CD14-positive monocyte (primary cell): ENCODE measurements around the gene LRRN4. TPM values are rescaled to one million over a fixed set of nuclear protein-coding genes. Genes with fewer than 3 reads are reported as not detected.

ENCODE experiments used
- DNase-seq, 3 donors: peaks; one replicate each; pipeline ENCODE4 v3.0.0-alpha.2; 2011 to 2022
- H2AFZ ChIP-seq: 2 replicates; pipeline ENCODE4 v1.6.0; 2012; ENCODE audit warnings: mild to moderate bottlenecking, low read depth, low read length, inconsistent platforms; ENCODE audit not compliant: insufficient read depth, poor library complexity, severe bottlenecking
- H3K27ac ChIP-seq, 2 donors: 1 replicate in 1 of 2; 2 replicates in 1 of 2; pipeline ENCODE4 v1.5.1; 2012 to 2013; ENCODE audit warnings: low read length in 2 of 2, control low read depth in 1 of 2, inconsistent platforms in 1 of 2, low read depth in 1 of 2, mild to moderate bottlenecking in 1 of 2
- H3K27me3 ChIP-seq, 2 donors: one replicate each; pipeline versions ENCODE4 v1.6.0 to v1.6.1; 2011 to 2013; ENCODE audit warnings: low read length in 2 of 2; ENCODE audit not compliant: control insufficient read depth in 2 of 2, insufficient read depth in 2 of 2
- H3K36me3 ChIP-seq, 2 donors: replicated peaks in 1 of 2; 1 replicate in 1 of 2; 2 replicates in 1 of 2; pipeline versions ENCODE4 v1.5.1 to v1.6.1; 2012 to 2013; ENCODE audit warnings: low read length in 2 of 2, control low read depth in 1 of 2, inconsistent platforms in 1 of 2, mild to moderate bottlenecking in 1 of 2; ENCODE audit not compliant: insufficient read depth in 2 of 2, control insufficient read depth in 1 of 2
- H3K4me1 ChIP-seq, 2 donors: 1 replicate in 1 of 2; 2 replicates in 1 of 2; pipeline versions ENCODE4 v1.5.1 to v1.6.1; 2012 to 2013; ENCODE audit warnings: low read length in 2 of 2, control low read depth in 1 of 2, inconsistent platforms in 1 of 2, mild to moderate bottlenecking in 1 of 2, moderate library complexity in 1 of 2; ENCODE audit not compliant: insufficient read depth in 2 of 2, control insufficient read depth in 1 of 2
- H3K4me2 ChIP-seq: replicated peaks from 2 replicates; pipeline ENCODE3; 2012; ENCODE audit warnings: low read length, moderate library complexity, mild to moderate bottlenecking; ENCODE audit not compliant: poor library complexity, severe bottlenecking; ENCODE audit errors: extremely low read depth
- H3K4me3 ChIP-seq, 3 experiments: fragments of 200-600 bp in 1 of 3; sonication (generic) in 1 of 3; replicated peaks in 1 of 3; 1 replicate in 2 of 3; 2 replicates in 1 of 3; pipeline ENCODE4 v1.5.1; 2011 to 2013; ENCODE audit warnings: low read length in 3 of 3, mild to moderate bottlenecking in 3 of 3, control low read depth in 2 of 3, low read depth in 2 of 3, inconsistent platforms in 1 of 3, moderate library complexity in 1 of 3
- H3K79me2 ChIP-seq: 2 replicates; pipeline ENCODE4 v1.6.0; 2012; ENCODE audit warnings: mild to moderate bottlenecking, control low read depth, inconsistent platforms, low read length, moderate library complexity; ENCODE audit not compliant: insufficient read depth
- H3K9ac ChIP-seq: 2 replicates; pipeline ENCODE4 v1.6.0; 2017; ENCODE audit warnings: low read length, mild to moderate bottlenecking; ENCODE audit not compliant: insufficient read depth, poor library complexity, severe bottlenecking
- H3K9me3 ChIP-seq, 2 donors: replicated peaks in 1 of 2; 1 replicate in 1 of 2; 2 replicates in 1 of 2; pipeline versions ENCODE4 v1.5.1 to v1.6.1; 2012 to 2013; ENCODE audit warnings: low read length in 2 of 2, control low read depth in 1 of 2; ENCODE audit not compliant: control insufficient read depth in 1 of 2, insufficient read depth in 1 of 2
- H4K20me1 ChIP-seq: 2 replicates; pipeline ENCODE4 v1.6.0; 2012; ENCODE audit warnings: mild to moderate bottlenecking, low read length, control low read depth, moderate library complexity; ENCODE audit not compliant: insufficient read depth
- H3K27ac Mint-ChIP-seq, 7 donors: one replicate each; pipeline ENCODE4 v1.8.0; 2020; ENCODE audit warnings: mild to moderate bottlenecking in 7 of 7, mixed read lengths in 7 of 7, moderate library complexity in 6 of 7, inconsistent platforms in 2 of 7
- H3K27me3 Mint-ChIP-seq, 3 donors: one replicate each; pipeline ENCODE4 v1.8.0; 2021 to 2022; ENCODE audit warnings: low read depth in 3 of 3, mild to moderate bottlenecking in 3 of 3, mixed read lengths in 3 of 3, moderate library complexity in 3 of 3, inconsistent platforms in 1 of 3
- H3K36me3 Mint-ChIP-seq, 2 donors: one replicate each; pipeline ENCODE4 v1.8.0; 2020; ENCODE audit warnings: mixed read lengths in 2 of 2, inconsistent platforms in 1 of 2, mild to moderate bottlenecking in 1 of 2
- H3K4me1 Mint-ChIP-seq: one replicate; pipeline ENCODE4 v1.8.0; 2020; ENCODE audit warnings: mild to moderate bottlenecking, mixed read lengths
- H3K4me3 Mint-ChIP-seq, 2 donors: one replicate each; pipeline ENCODE4 v1.8.0; 2020; ENCODE audit warnings: mild to moderate bottlenecking in 2 of 2, mixed read lengths in 2 of 2, moderate library complexity in 1 of 2
- H3K9me3 Mint-ChIP-seq, 7 donors: one replicate each; pipeline ENCODE4 v1.8.0; 2020 to 2022; ENCODE audit warnings: mixed read lengths in 7 of 7, mild to moderate bottlenecking in 6 of 7, moderate library complexity in 6 of 7, inconsistent platforms in 2 of 7
- WGBS: methylation state at CpG from one replicate; pipeline ENCODE4 v1.1.5; 2013; ENCODE audit warnings: missing lambda C conversion rate; ENCODE audit not compliant: insufficient coverage; 5-methylcytosine and 5-hydroxymethylcytosine counted together
- intact Hi-C, 2 donors: fragments of 100-400 bp; cut with micrococcal nuclease; formaldehyde crosslinking; loops; one replicate each; pipeline versions ENCODE4 v1.15.0 to v1.15.1; 2023
- polyA plus RNA-seq, 3 donors: library from polyadenylated mRNA; depleted of rRNA in 1 of 3; unstranded in 2 of 3; stranded (reverse) in 1 of 3; fragments of 300-500 nt in 2 of 3; fragments of >200 nt in 1 of 3; fragmentation: Illumina TruSeq in 2 of 3; gene quantifications; 1 replicate in 2 of 3; 2 replicates in 1 of 3; pipeline ENCODE4 v1.2.3, GENCODE V29; 2012 to 2021
- TF ChIP-seq, protein P1 (sequence below): fragments of 200-600 bp; IDR thresholded peaks from one replicate; pipeline ENCODE4 v1.8.0; 2022; ENCODE audit warnings: antibody characterized with exemption, mild to moderate bottlenecking

The LRRN4 gene
- polyA plus RNA-seq, 3 donors = not detected

DNA sequence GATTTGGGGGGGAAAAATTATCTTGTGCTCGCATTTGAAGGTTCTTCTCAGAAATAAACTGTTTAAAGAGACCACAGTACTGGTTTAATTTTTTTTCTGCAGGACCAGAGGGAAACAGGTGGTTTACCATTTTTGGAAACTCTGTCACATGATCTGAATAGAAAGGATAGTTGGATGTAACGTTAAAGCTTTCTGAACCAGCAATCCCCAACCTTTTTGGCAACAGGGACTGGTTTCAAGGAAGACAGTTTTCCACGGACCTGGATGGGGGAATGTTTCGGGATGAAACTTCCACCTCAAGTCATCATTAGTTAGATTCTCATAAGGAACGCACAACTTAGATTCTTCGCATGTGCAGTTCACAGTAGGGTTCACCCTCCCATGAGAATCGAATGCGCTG, 53.0 kb downstream of the LRRN4 start:
- intact Hi-C loops = no loop called here
- Histone ChIP-seq H3K4me2 (no peak overlapping the region), H3K27ac (no peak overlapping the region), H3K79me2 (peaks cover 1% of the 10 kb centered on the region), H2AFZ (no peak overlapping the region), H3K9ac (no peak overlapping the region), H3K4me3 (no peak overlapping the region), H3K4me1 (peaks cover 0 to 4% of the 10 kb centered on the region in 2 donors), H3K9me3 (no peaks in the 10 kb centered on the region), H3K27me3 (no peaks in the 10 kb centered on the region), H3K36me3 (peaks cover 0 to 8% of the 10 kb centered on the region in 2 donors), H4K20me1 (no peaks in the 10 kb centered on the region)
- 83% methylated on average over 4 of the region's 8 CpGs for WGBS
- Mint-ChIP-seq H3K27me3 (no peaks in the 10 kb centered on the region), H3K9me3 (no peaks in the 10 kb centered on the region), H3K4me3 (no peak overlapping the region), H3K36me3 (peaks cover 10 to 15% of the 10 kb centered on the region in 2 donors), H3K27ac (no peak overlapping the region), H3K4me1 (peaks cover 8% of the 10 kb centered on the region)
- DNase-seq = no peak
- TF ChIP-seq, protein P1, sequence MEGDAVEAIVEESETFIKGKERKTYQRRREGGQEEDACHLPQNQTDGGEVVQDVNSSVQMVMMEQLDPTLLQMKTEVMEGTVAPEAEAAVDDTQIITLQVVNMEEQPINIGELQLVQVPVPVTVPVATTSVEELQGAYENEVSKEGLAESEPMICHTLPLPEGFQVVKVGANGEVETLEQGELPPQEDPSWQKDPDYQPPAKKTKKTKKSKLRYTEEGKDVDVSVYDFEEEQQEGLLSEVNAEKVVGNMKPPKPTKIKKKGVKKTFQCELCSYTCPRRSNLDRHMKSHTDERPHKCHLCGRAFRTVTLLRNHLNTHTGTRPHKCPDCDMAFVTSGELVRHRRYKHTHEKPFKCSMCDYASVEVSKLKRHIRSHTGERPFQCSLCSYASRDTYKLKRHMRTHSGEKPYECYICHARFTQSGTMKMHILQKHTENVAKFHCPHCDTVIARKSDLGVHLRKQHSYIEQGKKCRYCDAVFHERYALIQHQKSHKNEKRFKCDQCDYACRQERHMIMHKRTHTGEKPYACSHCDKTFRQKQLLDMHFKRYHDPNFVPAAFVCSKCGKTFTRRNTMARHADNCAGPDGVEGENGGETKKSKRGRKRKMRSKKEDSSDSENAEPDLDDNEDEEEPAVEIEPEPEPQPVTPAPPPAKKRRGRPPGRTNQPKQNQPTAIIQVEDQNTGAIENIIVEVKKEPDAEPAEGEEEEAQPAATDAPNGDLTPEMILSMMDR = no peak

DNA sequence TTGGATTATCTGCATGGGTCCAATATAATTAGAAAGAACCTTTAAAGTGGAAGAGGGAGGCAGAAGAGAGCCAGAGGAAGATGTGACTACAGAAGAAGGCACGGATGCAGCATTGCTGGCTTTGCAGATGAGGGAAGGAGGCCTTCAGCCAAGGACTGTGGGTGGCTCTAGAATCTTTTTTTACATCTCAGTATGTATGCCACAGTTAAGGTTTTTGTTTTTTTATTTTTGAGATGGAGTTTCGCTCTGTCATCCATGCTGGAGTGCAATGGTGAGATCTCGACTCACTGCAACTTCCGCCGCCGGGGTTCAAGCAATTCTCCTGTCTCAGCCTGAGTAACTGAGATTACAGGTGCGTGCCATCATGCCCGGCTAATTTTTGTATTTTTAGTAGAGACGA, 54.1 kb downstream of the LRRN4 start:
- H3K4me2 ChIP-seq = no peak overlapping the region
- TF ChIP-seq, protein P1 = no peak
- no peaks in the 10 kb centered on the region for H3K79me2 ChIP-seq
- H3K27ac Mint-ChIP-seq = no peak overlapping the region
- intact Hi-C loops = no loop called here
- H3K4me1 Mint-ChIP-seq = peaks cover 5% of the 10 kb centered on the region
- H3K36me3 ChIP-seq = peaks cover 4 to 16% of the 10 kb centered on the region in 2 donors
- H3K9ac ChIP-seq = no peak overlapping the region
- H3K9me3 ChIP-seq = no peaks in the 10 kb centered on the region
- H4K20me1 ChIP-seq = no peaks in the 10 kb centered on the region
- no peaks in the 10 kb centered on the region for H3K27me3 ChIP-seq
- H2AFZ ChIP-seq = no peak overlapping the region
- DNase-seq = no peak
- H3K4me3 ChIP-seq = no peak overlapping the region
- H3K36me3 Mint-ChIP-seq = peaks cover 18 to 24% of the 10 kb centered on the region in 2 donors
- no peaks in the 10 kb centered on the region for H3K27me3 Mint-ChIP-seq
- H3K9me3 Mint-ChIP-seq = no peaks in the 10 kb centered on the region
- H3K27ac ChIP-seq = no peak overlapping the region
- no peaks in the 10 kb centered on the region for H3K4me1 ChIP-seq
- H3K4me3 Mint-ChIP-seq = no peak overlapping the region
- WGBS = 96% methylated on average over 7 of the region's 9 CpGs
